K562 (cell line): ENCODE results near the gene TTC21A. TPM values are rescaled to one million over a fixed set of nuclear protein-coding genes. Genes with fewer than 3 reads are reported as not detected.

Source experiments
- CBX2 ChIP-seq: fragments of 200-600 bp; sonication (generic); IDR thresholded peaks from one replicate; pipeline ENCODE4 v1.6.1; 2012; ENCODE audit warnings: mild to moderate bottlenecking, low read length, inconsistent platforms; ENCODE audit not compliant: insufficient read depth, poor library complexity, severe bottlenecking
- DPF2 ChIP-seq: fragments of 450-650 bp; IDR thresholded peaks from 2 replicates; pipeline ENCODE4 v1.6.1; 2016
- HDAC2 ChIP-seq: fragments of 450-650 bp; IDR thresholded peaks from 2 replicates; pipeline ENCODE4 v1.6.1; 2016; ENCODE audit warnings: mild to moderate bottlenecking
- HDGF ChIP-seq: fragments of 450-650 bp; IDR thresholded peaks from 2 replicates; pipeline ENCODE4 v1.6.1; 2016
- KLF1 ChIP-seq: fragments of 450-650 bp; IDR thresholded peaks from 2 replicates; pipeline ENCODE4 v1.6.1; 2016; ENCODE audit warnings: missing genetic modification characterization, missing compliant biosample characterization
- KLF13 ChIP-seq: fragments of 450-650 bp; IDR thresholded peaks from 2 replicates; pipeline ENCODE4 v1.6.1; 2016; ENCODE audit warnings: missing genetic modification characterization, low read depth, mild to moderate bottlenecking, missing compliant biosample characterization, moderate library complexity, borderline replicate concordance
- L3MBTL2 ChIP-seq: fragments of 450-650 bp; IDR thresholded peaks from 2 replicates; pipeline ENCODE4 v1.6.1; 2016; ENCODE audit warnings: mild to moderate bottlenecking, moderate library complexity
- MAZ ChIP-seq, 2 experiments: fragments of 450-650 bp in 1 of 2; sonication (generic) in 1 of 2; formaldehyde crosslinking; IDR thresholded peaks in 1 of 2; conservative IDR thresholded peaks in 1 of 2; 2 replicates each; pipeline versions ENCODE4 v1.4.0 to v1.5.0; 2020; ENCODE audit warnings: mild to moderate bottlenecking in 1 of 2, missing genetic modification reagents in 1 of 2
- NBN ChIP-seq: fragments of 450-650 bp; IDR thresholded peaks from 2 replicates; pipeline ENCODE4 v1.6.1; 2016; ENCODE audit warnings: low read depth, mild to moderate bottlenecking
- NFE2L1 ChIP-seq: fragments of 450-650 bp; IDR thresholded peaks from 2 replicates; pipeline ENCODE4 v1.6.1; 2016; ENCODE audit warnings: missing genetic modification characterization, low read depth, mild to moderate bottlenecking, missing compliant biosample characterization, moderate library complexity, borderline replicate concordance
- NFIC ChIP-seq: fragments of 450-650 bp; IDR thresholded peaks from 2 replicates; pipeline ENCODE4 v1.6.1; 2017; ENCODE audit warnings: mild to moderate bottlenecking, inconsistent platforms
- SRF ChIP-seq, 2 experiments: fragments of 250-450, 450-650 bp in 1 of 2; sonication (Bioruptor Pico) in 1 of 2; sonication (generic) in 1 of 2; formaldehyde crosslinking; IDR thresholded peaks; 2 replicates each; pipeline versions ENCODE4 v1.5.0 to v1.5.1; 2020 to 2022; ENCODE audit warnings: mild to moderate bottlenecking in 1 of 2, missing genetic modification reagents in 1 of 2
- TEAD4 ChIP-seq, 2 experiments: sonication (generic) in 1 of 2; formaldehyde crosslinking in 1 of 2; IDR thresholded peaks; 2 replicates each; pipeline versions ENCODE4 v1.6.1 to v1.8.0; 2012 to 2022; ENCODE audit warnings: borderline replicate concordance in 1 of 2, inconsistent platforms in 1 of 2, low read length in 1 of 2, mild to moderate bottlenecking in 1 of 2, missing genetic modification reagents in 1 of 2
- ZBTB1 ChIP-seq: sonication (generic); formaldehyde crosslinking; IDR thresholded peaks from 2 replicates; pipeline ENCODE4 v1.8.1; 2023; ENCODE audit warnings: missing genetic modification reagents, low read depth, mild to moderate bottlenecking, borderline replicate concordance
- ZNF134 ChIP-seq: fragments of 250-450 bp; sonication (Bioruptor Pico); conservative IDR thresholded peaks from 2 replicates; pipeline ENCODE4 v1.4.0; 2020
- polyA plus RNA-seq, 8 experiments: library from polyadenylated mRNA; depleted of rRNA in 4 of 8; stranded (reverse) in 5 of 8; unstranded in 3 of 8; fragments of >200 nt; fragmentation: Nextera tagmentation in 2 of 8; fragmentation: Illumina TruSeq in 1 of 8; extraction: Ambion mirVana in 2 of 8; extraction: Trizol in 1 of 8; gene quantifications; 2 replicates each; pipeline versions ENCODE4 v1.2.1 to v1.2.3, GENCODE V29; 2011 to 2014; ENCODE audit warnings: inconsistent platforms in 1 of 8, missing spikeins in 1 of 8
- total RNA-seq, 7 experiments: library from RNA; depleted of rRNA in 6 of 7; stranded (reverse); fragments of >200 nt in 6 of 7; fragmentation: Illumina TruSeq in 2 of 7; extraction: Trizol in 2 of 7; gene quantifications; 2 replicates each; pipeline versions ENCODE4 v1.2.1 to v1.2.3, GENCODE V29; 2011 to 2021; ENCODE audit warnings: low replicate concordance in 1 of 7
- TF ChIP-seq, protein P1 (sequence below): sonication (generic); formaldehyde crosslinking; IDR thresholded peaks from 2 replicates; pipeline ENCODE4 v1.8.0; 2022; ENCODE audit warnings: mild to moderate bottlenecking, missing genetic modification reagents
- TF ChIP-seq, protein P2 (sequence below): fragments of 250-450 bp; sonication (Bioruptor Pico); IDR thresholded peaks from 2 replicates; pipeline ENCODE4 v1.5.0; 2020; ENCODE audit warnings: mild to moderate bottlenecking, borderline replicate concordance
- TF ChIP-seq, protein P3 (sequence below), 2 experiments: fragments of 200-800 bp in 1 of 2; sonication (Bioruptor generic) in 1 of 2; sonication (generic) in 1 of 2; formaldehyde crosslinking in 1 of 2; IDR thresholded peaks in 1 of 2; conservative IDR thresholded peaks in 1 of 2; 2 replicates each; pipeline versions ENCODE4 v1.5.0 to v1.6.1; 2016 to 2020; ENCODE audit warnings: missing compliant biosample characterization in 1 of 2, missing genetic modification characterization in 1 of 2, missing genetic modification reagents in 1 of 2

The TTC21A gene
- total and polyA plus RNA-seq, 9 of the 15 experiments (the other 6 are each of a cell fraction or from before 2014, with no cell fraction given) = 0.22 to 1.4 (median 0.70) TPM

DNA sequence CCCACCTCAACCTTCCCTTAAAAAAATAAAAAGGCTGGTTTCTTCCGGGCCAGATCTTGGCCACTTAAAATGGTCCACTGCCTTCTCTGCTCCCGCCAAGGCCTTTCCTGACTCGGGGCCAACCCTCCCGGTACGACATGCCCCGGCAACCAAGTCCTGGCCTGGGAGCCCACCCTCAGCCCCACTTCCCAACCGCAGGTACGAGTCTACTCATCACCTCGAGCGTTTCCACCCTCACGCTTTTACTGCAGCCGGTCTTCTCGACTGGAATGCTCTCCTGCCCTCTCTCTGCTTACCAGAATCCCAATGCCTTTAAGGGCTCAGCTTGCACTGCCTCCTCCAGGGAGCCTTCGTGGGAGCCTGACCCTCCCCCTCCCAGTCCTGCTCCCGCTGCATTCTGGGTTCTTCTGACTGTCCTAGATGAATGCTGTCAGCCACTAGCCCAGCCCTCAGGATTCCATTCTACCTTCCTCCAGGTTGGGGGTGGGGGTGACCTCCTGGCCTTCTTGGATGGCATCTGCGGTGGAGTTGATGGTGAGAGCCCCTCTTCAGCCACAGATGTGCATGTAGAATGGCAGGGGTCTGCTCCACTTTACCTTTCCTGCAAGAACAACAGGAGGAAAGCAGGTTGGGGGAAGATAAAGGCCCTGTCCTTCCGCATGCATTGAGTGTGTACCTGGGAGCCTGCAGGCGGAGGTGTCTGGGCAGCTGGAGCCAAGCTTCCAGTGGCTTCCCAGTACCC, 47.0 kb downstream of the TTC21A start (continued):
- TF ChIP-seq, protein P1, sequence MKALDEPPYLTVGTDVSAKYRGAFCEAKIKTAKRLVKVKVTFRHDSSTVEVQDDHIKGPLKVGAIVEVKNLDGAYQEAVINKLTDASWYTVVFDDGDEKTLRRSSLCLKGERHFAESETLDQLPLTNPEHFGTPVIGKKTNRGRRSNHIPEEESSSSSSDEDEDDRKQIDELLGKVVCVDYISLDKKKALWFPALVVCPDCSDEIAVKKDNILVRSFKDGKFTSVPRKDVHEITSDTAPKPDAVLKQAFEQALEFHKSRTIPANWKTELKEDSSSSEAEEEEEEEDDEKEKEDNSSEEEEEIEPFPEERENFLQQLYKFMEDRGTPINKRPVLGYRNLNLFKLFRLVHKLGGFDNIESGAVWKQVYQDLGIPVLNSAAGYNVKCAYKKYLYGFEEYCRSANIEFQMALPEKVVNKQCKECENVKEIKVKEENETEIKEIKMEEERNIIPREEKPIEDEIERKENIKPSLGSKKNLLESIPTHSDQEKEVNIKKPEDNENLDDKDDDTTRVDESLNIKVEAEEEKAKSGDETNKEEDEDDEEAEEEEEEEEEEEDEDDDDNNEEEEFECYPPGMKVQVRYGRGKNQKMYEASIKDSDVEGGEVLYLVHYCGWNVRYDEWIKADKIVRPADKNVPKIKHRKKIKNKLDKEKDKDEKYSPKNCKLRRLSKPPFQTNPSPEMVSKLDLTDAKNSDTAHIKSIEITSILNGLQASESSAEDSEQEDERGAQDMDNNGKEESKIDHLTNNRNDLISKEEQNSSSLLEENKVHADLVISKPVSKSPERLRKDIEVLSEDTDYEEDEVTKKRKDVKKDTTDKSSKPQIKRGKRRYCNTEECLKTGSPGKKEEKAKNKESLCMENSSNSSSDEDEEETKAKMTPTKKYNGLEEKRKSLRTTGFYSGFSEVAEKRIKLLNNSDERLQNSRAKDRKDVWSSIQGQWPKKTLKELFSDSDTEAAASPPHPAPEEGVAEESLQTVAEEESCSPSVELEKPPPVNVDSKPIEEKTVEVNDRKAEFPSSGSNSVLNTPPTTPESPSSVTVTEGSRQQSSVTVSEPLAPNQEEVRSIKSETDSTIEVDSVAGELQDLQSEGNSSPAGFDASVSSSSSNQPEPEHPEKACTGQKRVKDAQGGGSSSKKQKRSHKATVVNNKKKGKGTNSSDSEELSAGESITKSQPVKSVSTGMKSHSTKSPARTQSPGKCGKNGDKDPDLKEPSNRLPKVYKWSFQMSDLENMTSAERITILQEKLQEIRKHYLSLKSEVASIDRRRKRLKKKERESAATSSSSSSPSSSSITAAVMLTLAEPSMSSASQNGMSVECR (CRISPR knock-in tag) = 0 out of 2 replicates have a peak, but pooled peaks have one; percentile 52
- TF ChIP-seq TEAD4 (IDR thresholded peaks at IDR 0.05; ENCODE audit: low read length) = 0 out of 2 replicates have a peak, but pooled peaks have one; percentile 15
- TF ChIP-seq TEAD4 (CRISPR knock-in tag; IDR thresholded peaks at IDR 0.05; ENCODE audit: borderline replicate concordance) = no peak
- 0 out of 2 replicates have a peak, but pooled peaks have one; percentile 21 for TF ChIP-seq ZNF134 (CRISPR knock-in tag)
- no peak for TF ChIP-seq NFE2L1
- peak; percentile 80 for TF ChIP-seq HDAC2
- peak; percentile 60; the same call in 1 of the 2 replicates for TF ChIP-seq KLF13 (tag)
- TF ChIP-seq, protein P2, sequence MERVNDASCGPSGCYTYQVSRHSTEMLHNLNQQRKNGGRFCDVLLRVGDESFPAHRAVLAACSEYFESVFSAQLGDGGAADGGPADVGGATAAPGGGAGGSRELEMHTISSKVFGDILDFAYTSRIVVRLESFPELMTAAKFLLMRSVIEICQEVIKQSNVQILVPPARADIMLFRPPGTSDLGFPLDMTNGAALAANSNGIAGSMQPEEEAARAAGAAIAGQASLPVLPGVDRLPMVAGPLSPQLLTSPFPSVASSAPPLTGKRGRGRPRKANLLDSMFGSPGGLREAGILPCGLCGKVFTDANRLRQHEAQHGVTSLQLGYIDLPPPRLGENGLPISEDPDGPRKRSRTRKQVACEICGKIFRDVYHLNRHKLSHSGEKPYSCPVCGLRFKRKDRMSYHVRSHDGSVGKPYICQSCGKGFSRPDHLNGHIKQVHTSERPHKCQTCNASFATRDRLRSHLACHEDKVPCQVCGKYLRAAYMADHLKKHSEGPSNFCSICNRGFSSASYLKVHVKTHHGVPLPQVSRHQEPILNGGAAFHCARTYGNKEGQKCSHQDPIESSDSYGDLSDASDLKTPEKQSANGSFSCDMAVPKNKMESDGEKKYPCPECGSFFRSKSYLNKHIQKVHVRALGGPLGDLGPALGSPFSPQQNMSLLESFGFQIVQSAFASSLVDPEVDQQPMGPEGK = no peak
- peak; percentile 72 for TF ChIP-seq DPF2
- TF ChIP-seq NFIC = peak; percentile 65
- TF ChIP-seq, protein P3, sequence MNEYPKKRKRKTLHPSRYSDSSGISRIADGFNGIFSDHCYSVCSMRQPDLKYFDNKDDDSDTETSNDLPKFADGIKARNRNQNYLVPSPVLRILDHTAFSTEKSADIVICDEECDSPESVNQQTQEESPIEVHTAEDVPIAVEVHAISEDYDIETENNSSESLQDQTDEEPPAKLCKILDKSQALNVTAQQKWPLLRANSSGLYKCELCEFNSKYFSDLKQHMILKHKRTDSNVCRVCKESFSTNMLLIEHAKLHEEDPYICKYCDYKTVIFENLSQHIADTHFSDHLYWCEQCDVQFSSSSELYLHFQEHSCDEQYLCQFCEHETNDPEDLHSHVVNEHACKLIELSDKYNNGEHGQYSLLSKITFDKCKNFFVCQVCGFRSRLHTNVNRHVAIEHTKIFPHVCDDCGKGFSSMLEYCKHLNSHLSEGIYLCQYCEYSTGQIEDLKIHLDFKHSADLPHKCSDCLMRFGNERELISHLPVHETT (CRISPR knock-in tag; conservative IDR thresholded peaks at IDR 0.05 in 1 of 2, IDR thresholded peaks at IDR 0.05 in 1 of 2) = peak in 1 of 2 experiments; percentile 49; a peak in 1 of 4 replicates
- TF ChIP-seq NBN = peak; percentile 67; the same call in 1 of the 2 replicates
- peak; percentile 44; the same call in 1 of the 2 replicates for TF ChIP-seq L3MBTL2
- TF ChIP-seq SRF (CRISPR knock-in tag; IDR thresholded peaks at IDR 0.05) = 0 out of 4 replicates have a peak, but pooled peaks of 1 of the 2 experiments have one; percentile 16
- TF ChIP-seq HDGF = 0 out of 2 replicates have a peak, but pooled peaks have one; percentile 56
- TF ChIP-seq ZBTB1 (CRISPR knock-in tag) = no peak
- TF ChIP-seq CBX2 = no peak
- peak; percentile 83 to 92 for TF ChIP-seq MAZ (CRISPR knock-in tag; conservative IDR thresholded peaks at IDR 0.05 in 1 of 2, IDR thresholded peaks at IDR 0.05 in 1 of 2)
- no peak for TF ChIP-seq KLF1 (tag)
